Motor neuron (in vitro differentiated cells): ENCODE results near the gene RASGRP3. TPM values are rescaled to one million over a fixed set of nuclear protein-coding genes. Genes with fewer than 3 reads are reported as not detected.

ENCODE experiments used
- ATAC-seq, 8 experiments: fragments of 200-7000 bp; cut with Tn5 transposase; replicated peaks in 6 of 8; 2 replicates each; pipeline ENCODE4 v1.8.0; 2021; ENCODE audit warnings: mild to moderate bottlenecking in 8 of 8, moderate library complexity in 8 of 8
- H3K27ac ChIP-seq, 2 donors: fragments of 250-450 bp; sonication (Bioruptor Pico); 2 replicates each; pipeline ENCODE4 v1.9.0; 2021; ENCODE audit warnings: antibody characterized with exemption in 2 of 2, mild to moderate bottlenecking in 2 of 2, moderate library complexity in 1 of 2
- H3K4me1 ChIP-seq, 2 donors: fragments of 250-450 bp; sonication (Bioruptor Pico); replicated peaks in 1 of 2; 2 replicates each; pipeline ENCODE4 v1.6.1; 2021; ENCODE audit warnings: antibody characterized with exemption in 2 of 2, mild to moderate bottlenecking in 2 of 2, moderate library complexity in 1 of 2
- H3K4me3 ChIP-seq, 5 donors: fragments of 250-450 bp; sonication (Bioruptor Pico); 2 replicates each; pipeline ENCODE4 v1.9.0; 2021; ENCODE audit warnings: antibody characterized with exemption in 5 of 5, mild to moderate bottlenecking in 5 of 5, moderate library complexity in 4 of 5
- WGBS, 10 experiments: fragments of 450-650 bp; shearing (Covaris generic); methylation state at CpG; one replicate each; pipeline ENCODE4 v1.0.0; 2022; 5-methylcytosine and 5-hydroxymethylcytosine counted together
- in situ Hi-C, 9 experiments: fragments of 400-800 bp; cut with MboI; loops; one replicate each; pipeline ENCODE4 v1.15.0; 2021; ENCODE audit warnings: low sequenced_read_pairs in 9 of 9, low pct_unique_long_range_greater_than_20kb in 2 of 9; ENCODE audit not compliant: unreplicated experiment in 9 of 9
- total RNA-seq, 8 experiments: library from RNA; unstranded; fragments of 300-600 nt; gene quantifications; 2 replicates each; pipeline versions ENCODE4 v1.2.3 to v1.2.4, GENCODE V29; 2022

RASGRP3 gene
- total RNA-seq, 8 experiments from 2014 or later, result 0.42 to 4.2 (median 2.5) TPM

DNA sequence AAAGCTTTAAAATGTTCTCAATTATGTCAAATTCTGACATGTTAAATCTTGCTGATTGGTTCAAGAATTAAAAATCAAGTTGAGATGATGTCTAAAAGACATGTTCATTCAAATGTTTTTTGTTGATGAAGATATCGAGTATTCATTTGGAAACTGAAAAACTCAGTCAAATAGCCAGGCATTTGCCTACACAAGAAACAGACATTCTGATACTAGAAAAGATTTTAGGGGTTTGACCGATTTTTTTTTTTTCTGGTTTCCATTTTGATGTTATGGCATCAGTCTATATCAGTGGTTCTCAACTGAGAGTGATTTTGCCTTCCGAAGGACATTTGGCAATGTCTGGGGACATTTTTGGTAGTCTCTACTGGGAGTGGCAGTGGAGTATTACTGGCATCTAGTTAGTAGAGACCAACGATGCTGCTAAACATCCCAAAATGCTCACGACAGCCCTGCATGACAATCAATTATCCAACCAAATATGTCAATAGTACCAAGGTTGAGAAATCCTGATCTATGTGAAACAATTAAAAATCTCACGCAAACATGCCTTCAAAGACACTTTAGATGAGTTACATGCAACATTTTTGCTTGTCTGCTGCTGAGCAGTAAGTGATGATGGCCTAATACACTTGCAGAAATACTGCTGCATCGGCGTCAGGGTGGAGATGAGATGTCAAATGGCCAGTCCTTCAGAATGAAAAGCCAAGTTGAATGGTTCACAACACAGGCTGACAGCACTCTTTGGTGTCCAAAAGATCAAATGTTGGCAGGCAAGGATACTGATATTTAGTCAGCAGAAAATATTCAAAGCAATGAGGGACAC lies 12.5 kb downstream of the RASGRP3 start:
- no peak for ATAC-seq
- Histone ChIP-seq H3K4me3 (no peak overlapping the region), H3K4me1 (no peaks in the 10 kb centered on the region), H3K27ac (no peak overlapping the region)
- 8 to 94% (median 71%) methylated on average over 3 to 7 of the region's 8 CpGs for WGBS, 10 experiments
- in situ Hi-C loops, result no loop called here

DNA sequence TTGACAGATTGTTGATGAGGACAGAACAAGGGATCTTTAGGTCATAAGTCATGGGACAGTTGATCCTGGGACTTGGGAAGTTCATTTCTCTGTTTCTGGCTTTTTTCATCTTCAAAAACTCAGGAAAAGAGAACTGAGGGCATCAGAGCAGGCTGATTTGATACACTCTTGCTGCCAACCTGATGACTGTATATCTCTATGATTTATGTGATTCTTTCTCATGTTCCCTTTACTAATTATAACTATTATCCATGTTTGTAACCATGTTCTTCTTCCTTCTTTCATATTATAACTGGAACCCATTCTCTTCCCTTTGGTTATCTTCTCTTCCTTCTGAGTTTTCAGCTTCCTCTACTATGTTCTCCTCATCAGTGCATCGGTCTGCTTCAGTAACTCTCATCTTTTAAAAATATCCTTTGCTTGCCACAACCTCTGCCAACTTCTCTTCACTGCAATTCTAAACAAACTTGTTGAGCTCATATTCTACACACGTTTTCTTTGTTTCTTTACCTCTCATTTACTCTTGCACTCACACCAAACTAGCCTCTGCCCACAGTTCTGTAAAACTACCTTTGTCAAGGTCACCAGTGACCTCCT lies 13.5 kb downstream of the RASGRP3 start:
- no peak for ATAC-seq
- Histone ChIP-seq H3K4me1 (no peaks in the 10 kb centered on the region), H3K4me3 (no peak overlapping the region), H3K27ac (no peak overlapping the region)
- WGBS, 10 experiments, result 10 to 80% (median 64%) methylated on average over 1 to 2 of the region's 2 CpGs
- in situ Hi-C loops, result no loop called here

DNA sequence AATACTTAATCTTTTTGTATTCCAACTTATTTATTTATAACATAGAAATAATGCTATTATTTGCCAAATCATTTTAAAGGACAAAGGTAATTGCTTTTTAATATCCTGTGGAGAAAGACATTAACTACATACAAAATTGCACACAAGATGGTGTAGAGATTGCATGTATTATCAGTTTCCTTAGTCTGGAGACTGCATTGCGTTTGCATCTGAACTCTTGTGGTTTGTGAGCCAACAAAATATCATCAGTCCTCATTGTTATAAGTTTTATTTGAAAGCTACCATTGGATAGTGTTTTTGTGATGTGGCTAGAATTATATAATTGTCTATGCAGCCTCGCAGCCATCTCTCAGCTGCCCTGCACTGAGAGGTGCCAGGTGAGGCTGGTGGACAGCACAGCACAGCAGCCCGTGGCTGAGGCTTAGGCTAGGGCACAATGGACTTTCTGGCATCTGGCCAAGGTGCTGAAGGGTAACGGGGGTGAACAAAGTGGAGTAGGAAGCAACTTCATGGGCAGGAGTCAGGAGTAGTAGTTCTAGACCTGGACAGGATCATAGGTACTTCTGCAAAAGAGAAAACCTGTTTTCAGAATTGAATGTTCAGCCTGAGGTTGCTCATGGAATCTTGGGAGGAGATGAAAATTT lies 15.1 kb downstream of the RASGRP3 start:
- in situ Hi-C loops, result no loop called here
- WGBS, 10 experiments, result 39 to 91% (median 70%) methylated on average over 1 to 3 of the region's 4 CpGs; no CpG with 5 or more reads in 2 of the 10 experiments
- Histone ChIP-seq H3K27ac (no peak overlapping the region), H3K4me3 (no peak overlapping the region), H3K4me1 (no peaks in the 10 kb centered on the region)
- ATAC-seq, result no peak

DNA sequence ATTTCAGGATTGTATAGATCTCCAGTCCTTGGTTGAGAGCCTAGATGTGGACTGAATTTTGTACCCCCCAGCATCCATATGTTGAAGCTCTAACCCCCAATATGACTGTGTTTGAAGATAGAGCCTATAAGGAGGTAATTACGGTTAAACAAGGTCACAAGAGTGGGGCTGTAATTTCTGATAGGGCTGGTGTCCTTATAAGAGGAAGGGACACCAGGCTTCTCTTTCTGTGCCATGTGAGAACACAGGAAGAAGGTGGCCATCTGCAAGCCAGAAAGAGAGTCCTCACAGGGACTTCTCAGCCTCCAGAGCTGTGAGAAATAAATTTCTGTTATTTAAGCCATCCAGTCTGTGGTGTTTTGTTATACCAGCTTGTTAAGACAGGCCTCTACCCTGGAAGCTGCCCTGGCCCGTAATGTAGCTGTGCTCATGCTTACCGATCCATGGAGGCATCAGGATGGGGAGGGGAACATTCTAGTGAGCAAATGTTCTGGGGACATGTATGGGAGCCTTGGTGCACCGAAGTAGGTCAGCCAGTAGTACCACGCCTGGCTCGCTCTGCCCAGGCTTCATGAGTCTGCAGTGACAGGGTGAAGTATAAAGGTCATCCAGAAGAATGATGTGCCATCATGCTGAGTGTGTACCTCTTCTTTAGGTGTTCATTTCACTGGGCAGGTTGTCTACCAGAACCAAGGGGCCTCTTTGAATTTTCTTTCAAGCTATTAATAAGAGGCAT lies 16.1 kb downstream of the RASGRP3 start:
- H3K4me1 ChIP-seq, result no peaks in the 10 kb centered on the region
- no peak overlapping the region for H3K4me3 ChIP-seq
- in situ Hi-C loops, result no loop called here
- 75 to 100% (median 98%) methylated on average over 1 to 5 of the region's 6 CpGs; no CpG with 5 or more reads in 2 of the 10 experiments for WGBS, 10 experiments
- no peak for ATAC-seq
- H3K27ac ChIP-seq, result no peak overlapping the region

DNA sequence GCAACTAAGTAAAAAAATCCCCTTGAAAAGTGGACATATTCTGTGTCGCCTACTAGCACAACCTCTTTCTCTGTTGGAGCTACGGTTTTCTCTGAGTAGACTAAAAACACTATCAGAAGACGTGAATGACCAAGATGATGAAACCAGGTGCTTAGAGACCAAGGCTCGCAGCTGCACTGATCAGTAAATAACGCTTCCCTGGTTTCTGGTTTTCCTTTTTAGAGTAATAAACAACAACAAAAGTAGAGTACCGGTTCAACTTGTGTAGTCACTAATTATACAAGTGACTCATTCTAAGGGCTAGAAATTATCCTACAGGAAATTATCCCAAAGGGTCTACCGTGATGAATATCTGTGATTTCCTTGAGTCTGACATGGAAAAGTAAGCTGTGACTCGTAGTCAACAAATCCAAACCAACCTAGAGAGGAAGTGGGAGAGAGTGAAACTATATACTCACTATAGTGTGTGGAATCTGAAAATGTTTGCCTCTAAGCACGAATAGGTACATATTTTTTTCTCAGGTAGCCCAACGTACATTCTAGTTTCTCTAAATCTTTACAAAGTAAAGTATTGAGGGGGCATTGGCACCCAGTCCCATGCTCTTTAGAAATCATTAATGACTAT lies 17.8 kb downstream of the RASGRP3 start:
- WGBS, 10 experiments, result 50 to 90% (median 80%) methylated on average over 2 to 10 of the region's 10 CpGs; no CpG with 5 or more reads in 1 of the 10 experiments
- in situ Hi-C loops, result no loop called here
- no peak overlapping the region for H3K4me3 ChIP-seq

DNA sequence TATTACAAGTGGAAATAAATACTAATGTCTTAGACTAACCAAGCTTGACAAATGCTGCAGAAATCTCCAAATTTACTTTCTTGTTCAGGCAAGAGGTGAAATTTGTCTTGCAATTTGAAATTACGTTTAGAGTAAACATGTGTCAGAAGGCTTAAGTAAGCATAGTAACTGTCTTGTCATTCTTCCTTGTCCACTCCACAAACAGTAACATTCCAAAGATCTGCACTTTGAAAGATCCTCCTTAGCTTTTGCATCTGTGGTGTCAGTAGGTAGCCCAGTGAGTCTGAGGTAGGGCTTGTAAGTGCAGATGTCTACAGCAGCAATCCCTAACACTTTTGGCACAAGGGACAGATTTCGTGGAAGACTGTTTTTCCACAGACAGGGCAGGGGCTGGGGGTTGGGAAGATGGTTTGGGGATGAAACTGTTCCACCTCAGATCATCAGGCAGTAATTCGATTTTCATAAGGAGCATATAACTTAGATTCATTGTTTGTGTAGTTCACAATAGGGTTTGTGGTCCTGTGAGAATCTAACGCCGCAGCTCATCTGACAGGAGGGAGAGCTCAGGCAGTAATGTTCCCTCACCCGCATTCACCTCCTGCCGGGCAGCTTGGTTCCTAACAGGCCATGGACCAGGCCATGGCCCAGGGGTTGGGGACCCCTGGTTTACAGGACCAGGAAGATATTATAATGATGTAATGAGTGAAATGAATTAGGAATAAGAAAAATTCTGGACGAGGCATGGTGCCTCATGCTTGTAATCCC lies 18.6 kb downstream of the RASGRP3 start:
- no peak overlapping the region for H3K27ac ChIP-seq
- in situ Hi-C loops, result no loop called here
- no peak overlapping the region for H3K4me3 ChIP-seq
- no peaks in the 10 kb centered on the region for H3K4me1 ChIP-seq
- ATAC-seq, result no peak
- WGBS, 10 experiments, result 0 to 100% (median 73%) methylated on average over 1 to 7 of the region's 8 CpGs

More for the DNA sequence above, 17.8 kb downstream of the RASGRP3 start:
- no peak overlapping the region for H3K27ac ChIP-seq
- ATAC-seq, result no peak
- no peaks in the 10 kb centered on the region for H3K4me1 ChIP-seq

DNA sequence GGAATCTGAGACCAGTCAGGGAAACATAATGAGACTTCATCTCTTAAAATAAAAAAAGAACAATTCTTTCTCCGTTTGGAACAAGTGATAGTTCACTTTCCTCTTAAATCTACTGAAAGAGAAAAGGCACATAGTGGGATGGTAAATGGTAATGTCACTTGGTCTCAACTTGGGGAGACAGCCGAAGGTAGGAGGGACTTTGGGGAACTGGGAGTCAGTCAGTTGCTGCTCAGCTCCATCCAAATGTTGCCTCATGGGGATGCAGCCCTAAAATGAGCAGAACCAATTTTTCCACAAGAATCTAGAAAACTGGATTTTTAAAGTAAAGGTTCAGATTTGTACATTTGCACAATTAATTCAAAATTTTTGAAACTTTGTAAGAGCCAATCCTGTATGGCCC lies 19.2 kb downstream of the RASGRP3 start:
- WGBS, 10 experiments, result 43 to 100% (median 68%) methylated on average over 1 to 2 of the region's 2 CpGs; no CpG with 5 or more reads in 2 of the 10 experiments
- Histone ChIP-seq H3K27ac (no peak overlapping the region), H3K4me1 (no peaks in the 10 kb centered on the region), H3K4me3 (no peak overlapping the region)
- in situ Hi-C loops, result no loop called here
- ATAC-seq, result no peak

DNA sequence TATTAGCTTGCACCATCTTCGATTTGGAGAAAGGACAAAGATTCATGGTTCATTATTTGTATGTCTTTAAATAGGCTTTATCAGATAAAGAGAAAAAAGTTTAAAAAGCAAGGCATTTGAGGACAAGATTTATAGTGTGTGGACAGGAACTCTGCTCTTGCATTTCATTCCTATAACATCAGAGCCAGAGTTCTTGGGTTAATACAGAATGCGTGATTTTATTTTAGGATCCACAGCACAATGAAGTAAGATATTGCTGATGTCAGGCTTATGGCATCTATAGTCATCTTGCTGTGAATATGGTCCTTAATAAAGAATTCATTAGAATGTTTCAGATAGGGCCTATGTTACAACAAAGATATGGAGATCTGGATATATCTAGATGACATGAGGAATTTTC lies 19.7 kb downstream of the RASGRP3 start:
- Histone ChIP-seq H3K4me3 (no peak overlapping the region), H3K4me1 (no peaks in the 10 kb centered on the region), H3K27ac (no peak overlapping the region)
- in situ Hi-C loops, result no loop called here
- WGBS, 10 experiments, result 0 to 72% (median 33%) methylated on average over 1 to 2 of the region's 2 CpGs; no CpG with 5 or more reads in 1 of the 10 experiments
- ATAC-seq, result peak in 3 of 8 experiments; percentile 30 to 79 (median 67)

DNA sequence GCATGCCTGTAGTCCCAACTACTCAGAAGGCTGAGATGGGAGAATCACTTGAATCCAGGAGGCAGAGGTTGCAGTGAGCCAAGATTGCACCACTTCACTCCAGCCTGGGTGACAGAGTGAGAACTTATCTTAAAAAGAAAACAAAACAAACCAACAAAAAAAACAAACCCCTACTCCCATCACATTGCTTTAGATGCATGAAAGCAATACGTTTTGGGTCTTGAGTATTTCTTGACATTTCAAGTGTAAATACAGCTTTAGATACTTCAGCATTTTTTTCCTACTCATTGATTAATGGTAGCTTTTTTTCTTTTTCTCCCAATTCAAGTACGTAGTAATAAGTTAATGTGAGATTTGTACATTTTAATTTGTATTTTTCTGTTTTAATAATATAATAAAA lies 20.3 kb downstream of the RASGRP3 start:
- WGBS, 10 experiments, result 48 to 88% (median 78%) methylated on average over 1 to 2 of the region's 2 CpGs; no CpG with 5 or more reads in 1 of the 10 experiments
- H3K4me1 ChIP-seq, result no peaks in the 10 kb centered on the region
- H3K27ac ChIP-seq, result no peak overlapping the region
- no peak for ATAC-seq
- in situ Hi-C loops, result no loop called here
- H3K4me3 ChIP-seq, result no peak overlapping the region

DNA sequence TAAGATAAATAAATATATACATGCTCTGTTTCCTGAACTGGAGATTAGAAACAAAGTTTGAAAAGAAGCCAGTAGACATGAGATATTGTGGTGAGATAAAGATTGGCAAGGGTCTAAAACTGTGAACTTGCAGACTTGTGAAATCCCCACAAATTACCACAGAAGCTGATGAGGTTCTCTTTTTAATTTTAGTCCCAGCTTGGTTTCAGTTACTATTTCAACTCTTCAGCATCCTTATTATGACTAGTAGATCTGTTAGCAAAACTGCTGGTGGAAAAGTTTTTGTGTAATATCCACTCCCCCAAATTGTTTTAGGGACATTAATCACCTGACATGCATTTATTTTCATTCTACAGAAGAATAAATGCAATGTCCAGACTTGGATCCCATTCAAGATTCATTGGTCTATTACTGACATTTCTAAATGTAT lies 20.8 kb downstream of the RASGRP3 start:
- Histone ChIP-seq H3K4me3 (no peak overlapping the region), H3K4me1 (no peaks in the 10 kb centered on the region), H3K27ac (no peak overlapping the region)
- no peak for ATAC-seq
- in situ Hi-C loops, result no loop called here

DNA sequence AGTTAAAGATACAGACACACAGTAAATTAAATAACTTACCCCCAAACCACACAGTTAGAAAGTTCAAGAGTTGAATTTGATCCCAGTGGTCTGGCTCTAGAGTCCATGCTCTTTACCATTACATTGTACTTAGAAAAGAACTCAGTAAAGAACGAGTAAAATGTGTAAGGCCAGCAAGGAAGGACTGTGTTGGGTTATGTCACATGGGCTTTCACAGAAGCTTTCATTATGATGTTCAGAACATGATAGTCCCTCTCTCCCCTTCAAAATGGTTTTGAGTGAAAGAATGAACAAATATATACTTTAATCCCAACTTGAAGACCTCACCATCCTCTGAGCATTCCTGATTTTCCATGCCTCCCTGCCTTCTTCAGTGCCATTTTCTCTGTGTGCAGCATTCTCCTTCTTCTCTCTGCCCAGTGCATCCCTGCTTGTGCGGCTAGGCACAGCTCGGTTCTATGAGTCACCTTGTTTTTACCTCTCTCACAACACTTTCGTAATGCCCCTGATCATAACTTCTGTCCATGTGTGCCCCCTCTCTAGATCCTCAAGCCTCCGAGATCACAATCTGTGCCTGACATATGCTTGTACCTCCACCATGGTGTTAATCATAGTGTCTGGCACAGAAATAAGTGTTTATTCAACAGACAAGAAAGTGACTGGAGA lies 22.0 kb downstream of the RASGRP3 start:
- whole genome bisulfite sequencing, 10 experiments, result 40 to 100% (median 83%) methylated on average over 1 to 5 of the region's 5 CpGs; no CpG with 5 or more reads in 1 of the 10 experiments
- Histone ChIP-seq H3K4me1 (no peaks in the 10 kb centered on the region), H3K27ac (no peak overlapping the region), H3K4me3 (no peak overlapping the region)
- no peak for ATAC-seq
- in situ Hi-C loops, result no loop called here

DNA sequence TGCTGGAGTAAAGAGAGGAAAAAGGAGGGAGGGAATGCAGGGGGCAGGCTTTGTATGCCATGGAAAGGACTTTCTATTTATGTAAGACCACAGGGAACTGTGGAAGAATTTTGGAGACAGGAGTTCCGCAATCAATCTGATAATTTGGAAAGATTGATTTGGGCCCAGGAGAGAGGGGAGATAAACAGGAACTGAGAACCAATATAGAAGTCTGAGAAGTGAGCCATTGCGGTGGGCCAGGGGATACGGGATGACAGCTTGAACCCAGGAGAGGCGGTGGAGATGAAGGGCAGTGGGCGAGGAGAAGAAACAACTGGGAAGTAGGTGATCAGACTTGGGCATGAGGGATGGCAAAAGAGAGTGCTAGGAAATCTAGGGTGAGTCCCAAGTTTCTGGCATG lies 23.7 kb downstream of the RASGRP3 start:
- H3K27ac ChIP-seq, result no peak overlapping the region
- in situ Hi-C loops, result no loop called here
- no peak for ATAC-seq
- no peak overlapping the region for H3K4me3 ChIP-seq
- WGBS, 10 experiments, result 45 to 100% (median 94%) methylated on average over 1 to 5 of the region's 5 CpGs; no CpG with 5 or more reads in 1 of the 10 experiments
- no peaks in the 10 kb centered on the region for H3K4me1 ChIP-seq
